Mammary epithelial cell (primary cell): Measurements from ENCODE around the gene KCNH6.

Experiments used
- EZH2 ChIP-seq: IDR thresholded peaks from 2 replicates; pipeline ENCODE4 v1.6.1; 2012; ENCODE audit warnings: low read length, inconsistent platforms, borderline replicate concordance
- TF ChIP-seq, protein P1 (sequence below), 2 donors: IDR thresholded peaks in 1 of 2; conservative IDR thresholded peaks in 1 of 2; 2 replicates each; pipeline ENCODE4 v1.5.1; 2011 to 2012; ENCODE audit warnings: inconsistent platforms in 2 of 2, low read length in 2 of 2, mild to moderate bottlenecking in 2 of 2, control low read depth in 1 of 2, low read depth in 1 of 2; ENCODE audit not compliant: insufficient read depth in 1 of 2; ENCODE audit errors: extremely low read depth in 1 of 2

DNA sequence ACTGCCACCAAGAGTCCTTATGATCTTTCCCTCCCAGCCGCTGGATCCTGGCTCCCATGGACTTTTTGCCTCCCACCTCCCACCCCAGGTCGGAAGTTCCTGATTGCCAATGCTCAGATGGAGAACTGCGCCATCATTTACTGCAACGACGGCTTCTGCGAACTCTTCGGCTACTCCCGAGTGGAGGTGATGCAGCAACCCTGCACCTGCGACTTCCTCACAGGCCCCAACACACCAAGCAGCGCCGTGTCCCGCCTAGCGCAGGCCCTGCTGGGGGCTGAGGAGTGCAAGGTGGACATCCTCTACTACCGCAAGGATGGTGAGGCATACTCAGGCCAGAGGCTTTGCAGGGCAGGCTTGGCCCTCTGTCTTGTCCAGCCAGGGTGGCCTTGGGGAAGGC is 893 bp downstream of the KCNH6 start:
- TF ChIP-seq, protein P1, sequence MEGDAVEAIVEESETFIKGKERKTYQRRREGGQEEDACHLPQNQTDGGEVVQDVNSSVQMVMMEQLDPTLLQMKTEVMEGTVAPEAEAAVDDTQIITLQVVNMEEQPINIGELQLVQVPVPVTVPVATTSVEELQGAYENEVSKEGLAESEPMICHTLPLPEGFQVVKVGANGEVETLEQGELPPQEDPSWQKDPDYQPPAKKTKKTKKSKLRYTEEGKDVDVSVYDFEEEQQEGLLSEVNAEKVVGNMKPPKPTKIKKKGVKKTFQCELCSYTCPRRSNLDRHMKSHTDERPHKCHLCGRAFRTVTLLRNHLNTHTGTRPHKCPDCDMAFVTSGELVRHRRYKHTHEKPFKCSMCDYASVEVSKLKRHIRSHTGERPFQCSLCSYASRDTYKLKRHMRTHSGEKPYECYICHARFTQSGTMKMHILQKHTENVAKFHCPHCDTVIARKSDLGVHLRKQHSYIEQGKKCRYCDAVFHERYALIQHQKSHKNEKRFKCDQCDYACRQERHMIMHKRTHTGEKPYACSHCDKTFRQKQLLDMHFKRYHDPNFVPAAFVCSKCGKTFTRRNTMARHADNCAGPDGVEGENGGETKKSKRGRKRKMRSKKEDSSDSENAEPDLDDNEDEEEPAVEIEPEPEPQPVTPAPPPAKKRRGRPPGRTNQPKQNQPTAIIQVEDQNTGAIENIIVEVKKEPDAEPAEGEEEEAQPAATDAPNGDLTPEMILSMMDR (conservative IDR thresholded peaks at IDR 0.05 in 1 of 2, IDR thresholded peaks at IDR 0.05 in 1 of 2; ENCODE audit: extremely low read depth in 1 of 2, insufficient read depth in 1 of 2, low read depth in 1 of 2, low read length in 2 of 2), result no peak
- TF ChIP-seq EZH2, result no peak
